Endothelial cell (in vitro differentiated cells): ENCODE data around the gene CCDC9B. TPM values are rescaled to one million over a fixed set of nuclear protein-coding genes. Genes with fewer than 3 reads are reported as not detected.

ENCODE experiments used
- DNase-seq: peaks from one replicate; pipeline ENCODE4 v3.0.0; 2021; ENCODE audit warnings: low spot score
- H3K27ac Mint-ChIP-seq: one replicate; pipeline ENCODE4 v1.8.0; 2021; ENCODE audit warnings: mixed read lengths, inconsistent platforms; ENCODE audit not compliant: unreplicated experiment
- H3K27me3 Mint-ChIP-seq: one replicate; pipeline ENCODE4 v1.8.0; 2021; ENCODE audit warnings: mild to moderate bottlenecking, moderate library complexity, mixed read lengths, inconsistent platforms; ENCODE audit not compliant: unreplicated experiment
- H3K36me3 Mint-ChIP-seq: one replicate; pipeline ENCODE4 v1.8.0; 2021; ENCODE audit warnings: mild to moderate bottlenecking, low read depth, mixed read lengths, inconsistent platforms; ENCODE audit not compliant: unreplicated experiment
- H3K4me1 Mint-ChIP-seq: one replicate; pipeline ENCODE4 v1.8.0; 2021; ENCODE audit warnings: mild to moderate bottlenecking, mixed read lengths, inconsistent platforms; ENCODE audit not compliant: unreplicated experiment
- H3K4me3 Mint-ChIP-seq: one replicate; pipeline ENCODE4 v1.8.0; 2021; ENCODE audit warnings: mild to moderate bottlenecking, mixed read lengths, inconsistent platforms; ENCODE audit not compliant: unreplicated experiment
- H3K9me3 Mint-ChIP-seq: one replicate; pipeline ENCODE4 v1.8.0; 2021; ENCODE audit warnings: mixed read lengths, inconsistent platforms; ENCODE audit not compliant: unreplicated experiment
- total RNA-seq: library from RNA; stranded (reverse); fragmentation: NEBNext Ultra II Directional; extraction: Animal tissue kit (Norgen Biotek cat#: 25700); gene quantifications from one replicate; pipeline ENCODE4 v1.2.1, GENCODE V29; 2021; ENCODE audit not compliant: unreplicated experiment
- TF ChIP-seq, protein P1 (sequence below): fragments of 200-600 bp; sonication (generic); IDR thresholded peaks from one replicate; pipeline ENCODE4 v1.5.0; 2021; ENCODE audit warnings: antibody characterized with exemption; ENCODE audit not compliant: unreplicated experiment

The CCDC9B gene
- total RNA-seq, 1 donor from 2014 or later, result 0.92 TPM

DNA sequence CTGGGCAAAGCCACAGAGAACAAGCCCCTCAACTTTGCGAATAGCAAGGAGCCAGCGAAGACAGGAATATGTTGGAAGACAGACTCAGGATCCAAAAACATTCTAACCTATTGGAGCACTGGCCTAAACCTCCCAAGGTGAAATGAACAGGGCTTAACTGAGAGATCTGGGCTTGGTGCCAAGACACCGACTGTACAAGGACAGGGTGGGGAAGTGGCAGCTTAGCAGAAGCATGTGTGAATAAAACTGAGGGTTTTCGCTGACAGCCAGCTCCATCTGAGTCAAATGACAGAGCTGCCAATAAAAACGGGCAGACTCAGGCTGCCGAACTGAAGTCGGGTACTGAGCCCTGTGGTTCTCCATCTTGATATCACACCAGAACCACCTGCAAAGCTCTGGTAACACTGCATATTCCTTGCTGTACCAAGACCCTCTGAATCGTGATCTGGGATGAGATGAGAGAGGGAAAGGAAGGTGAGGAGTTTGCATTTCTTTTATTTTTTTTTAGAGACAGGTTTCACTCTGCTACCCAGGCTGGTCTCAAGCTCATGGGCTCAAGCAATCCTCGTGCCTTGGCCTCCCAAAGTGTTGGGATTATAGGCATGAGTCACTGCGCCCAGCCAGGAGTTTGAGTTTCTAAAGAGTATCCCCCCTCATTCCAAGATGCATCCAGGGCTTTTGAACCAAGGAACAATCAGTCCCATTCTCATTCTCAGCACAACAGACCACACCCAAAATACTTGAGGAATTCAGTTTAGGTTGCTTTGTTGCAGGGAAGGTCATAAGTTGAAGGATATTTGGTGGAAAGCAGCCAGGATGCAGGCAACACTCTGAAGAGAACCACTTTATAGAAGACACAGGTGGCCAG is 27.0 kb downstream of the CCDC9B start:
- Mint-ChIP-seq H3K27ac (no peak overlapping the region), H3K36me3 (no peaks in the 10 kb centered on the region), H3K27me3 (peaks cover 12% of the 10 kb centered on the region), H3K9me3 (no peaks in the 10 kb centered on the region), H3K4me1 (peaks cover 34% of the 10 kb centered on the region), H3K4me3 (no peak overlapping the region)
- TF ChIP-seq, protein P1, sequence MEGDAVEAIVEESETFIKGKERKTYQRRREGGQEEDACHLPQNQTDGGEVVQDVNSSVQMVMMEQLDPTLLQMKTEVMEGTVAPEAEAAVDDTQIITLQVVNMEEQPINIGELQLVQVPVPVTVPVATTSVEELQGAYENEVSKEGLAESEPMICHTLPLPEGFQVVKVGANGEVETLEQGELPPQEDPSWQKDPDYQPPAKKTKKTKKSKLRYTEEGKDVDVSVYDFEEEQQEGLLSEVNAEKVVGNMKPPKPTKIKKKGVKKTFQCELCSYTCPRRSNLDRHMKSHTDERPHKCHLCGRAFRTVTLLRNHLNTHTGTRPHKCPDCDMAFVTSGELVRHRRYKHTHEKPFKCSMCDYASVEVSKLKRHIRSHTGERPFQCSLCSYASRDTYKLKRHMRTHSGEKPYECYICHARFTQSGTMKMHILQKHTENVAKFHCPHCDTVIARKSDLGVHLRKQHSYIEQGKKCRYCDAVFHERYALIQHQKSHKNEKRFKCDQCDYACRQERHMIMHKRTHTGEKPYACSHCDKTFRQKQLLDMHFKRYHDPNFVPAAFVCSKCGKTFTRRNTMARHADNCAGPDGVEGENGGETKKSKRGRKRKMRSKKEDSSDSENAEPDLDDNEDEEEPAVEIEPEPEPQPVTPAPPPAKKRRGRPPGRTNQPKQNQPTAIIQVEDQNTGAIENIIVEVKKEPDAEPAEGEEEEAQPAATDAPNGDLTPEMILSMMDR, result no peak
- DNase-seq, result no peak

DNA sequence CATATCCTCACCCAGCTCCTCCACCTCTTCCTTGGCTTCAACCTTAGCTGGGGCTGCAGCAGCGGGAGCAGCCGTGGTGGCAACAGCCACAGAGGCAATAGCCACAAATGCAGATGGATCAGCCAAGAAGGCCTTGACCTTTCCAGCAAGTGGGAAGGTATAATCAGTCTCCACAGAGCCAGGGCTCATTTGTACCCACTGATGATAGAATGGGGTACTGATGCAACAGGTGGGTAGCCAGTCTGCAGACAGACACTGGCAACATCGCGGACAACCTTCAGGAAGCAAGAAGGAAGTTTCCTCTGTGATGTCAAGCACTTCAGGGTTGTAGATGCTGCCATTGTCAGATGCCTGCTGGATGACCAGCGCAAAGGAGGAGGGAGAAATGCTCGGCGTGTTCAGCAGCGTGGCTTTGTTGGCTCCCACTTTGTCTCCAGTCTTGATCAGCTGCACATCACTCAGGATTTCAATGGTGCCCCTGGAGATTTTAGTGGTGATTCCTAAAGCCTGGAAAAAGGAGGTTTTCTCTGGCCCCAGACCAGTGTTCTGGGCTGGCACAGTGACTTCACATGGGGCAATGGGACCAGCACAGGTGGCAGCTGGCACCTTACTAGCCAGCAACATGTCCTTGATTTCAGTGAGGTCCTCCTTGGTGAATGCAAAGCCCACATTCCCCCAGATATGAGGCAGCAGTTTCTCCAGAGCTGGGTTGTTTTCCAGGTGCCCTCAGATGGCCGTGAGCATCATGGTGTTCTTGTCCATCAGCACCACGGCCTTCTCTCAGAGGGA is 28.2 kb downstream of the CCDC9B start:
- Mint-ChIP-seq H3K9me3 (no peaks in the 10 kb centered on the region), H3K4me3 (no peak overlapping the region), H3K27me3 (peaks cover 12% of the 10 kb centered on the region), H3K27ac (no peak overlapping the region), H3K36me3 (no peaks in the 10 kb centered on the region), H3K4me1 (peaks cover 42% of the 10 kb centered on the region)
- TF ChIP-seq, protein P1, result no peak
- no peak for DNase-seq

DNA sequence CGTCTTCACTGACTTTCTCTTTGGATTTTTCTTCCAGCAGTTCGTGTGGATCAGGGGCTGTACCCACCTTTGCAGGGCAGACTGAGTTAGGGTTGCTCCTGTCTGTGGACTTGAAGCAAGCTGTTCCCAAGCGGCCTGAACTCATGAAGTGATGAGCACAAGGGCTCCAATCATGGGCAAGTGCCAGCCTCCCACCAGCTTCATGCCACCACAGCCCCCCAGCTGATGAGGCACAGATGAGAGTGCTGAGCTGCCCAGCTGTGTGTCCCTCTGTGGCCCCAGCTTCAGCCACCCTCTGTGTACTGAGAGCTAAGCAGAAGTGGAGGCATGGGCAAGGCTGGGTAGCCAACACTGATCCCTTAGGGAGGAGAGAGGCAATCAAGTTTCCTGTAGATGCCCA is 29.7 kb downstream of the CCDC9B start:
- H3K36me3 Mint-ChIP-seq, result no peaks in the 10 kb centered on the region
- H3K4me3 Mint-ChIP-seq, result no peak overlapping the region
- H3K9me3 Mint-ChIP-seq, result no peaks in the 10 kb centered on the region
- TF ChIP-seq, protein P1, result no peak
- no peak overlapping the region for H3K27ac Mint-ChIP-seq
- no peak for DNase-seq
- peaks cover 51% of the 10 kb centered on the region for H3K4me1 Mint-ChIP-seq
- H3K27me3 Mint-ChIP-seq, result peaks cover 15% of the 10 kb centered on the region

DNA sequence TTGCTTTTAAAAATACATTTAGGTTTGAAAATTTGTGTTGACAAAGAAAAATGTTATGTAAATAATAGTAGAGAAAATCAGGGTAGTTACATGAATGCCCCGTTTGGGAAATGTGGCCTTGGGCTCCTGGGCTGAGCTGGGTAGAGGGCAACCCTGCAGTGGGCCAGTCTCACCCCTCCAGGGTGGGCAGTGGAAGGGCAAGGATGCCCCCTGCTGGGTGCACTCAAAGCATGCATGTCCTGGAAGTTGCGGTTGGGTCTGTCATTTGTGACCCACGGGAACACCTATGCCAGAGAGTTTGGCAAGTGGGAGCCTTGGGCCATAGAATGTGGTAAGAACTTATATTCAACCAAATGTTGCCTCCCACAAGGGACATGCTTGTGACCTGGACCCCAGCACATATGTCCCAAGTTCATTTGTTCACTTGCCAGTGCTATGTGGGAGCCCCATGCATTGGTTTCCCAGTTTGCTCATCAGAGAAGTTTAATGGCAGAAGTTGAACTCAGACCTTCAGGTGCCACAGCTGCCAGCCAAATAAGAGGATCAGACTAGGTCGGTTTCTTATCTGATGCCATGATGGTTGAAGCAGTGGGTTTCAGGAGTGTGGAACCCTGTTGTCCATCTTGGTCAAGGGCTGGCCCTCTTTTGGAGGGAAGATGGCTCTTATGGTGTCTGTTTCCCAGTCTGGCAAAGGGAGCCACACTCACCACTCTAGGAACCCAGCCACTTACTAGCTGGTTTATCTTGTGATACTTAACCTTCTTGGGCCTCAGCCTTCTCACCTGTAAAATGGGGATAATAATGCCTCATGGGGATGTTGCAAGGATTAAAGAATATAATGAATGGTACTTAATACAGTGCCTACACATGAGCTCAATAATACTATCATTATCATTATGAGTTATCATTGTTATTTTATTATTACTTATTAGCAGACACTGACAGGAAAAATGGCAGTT is 30.5 kb downstream of the CCDC9B start:
- H3K36me3 Mint-ChIP-seq, result no peaks in the 10 kb centered on the region
- peaks cover 47% of the 10 kb centered on the region for H3K4me1 Mint-ChIP-seq
- DNase-seq, result peak; percentile 84
- H3K4me3 Mint-ChIP-seq, result no peak overlapping the region
- TF ChIP-seq, protein P1, result peak; percentile 78
- H3K9me3 Mint-ChIP-seq, result no peaks in the 10 kb centered on the region
- H3K27me3 Mint-ChIP-seq, result peaks cover 11% of the 10 kb centered on the region
- H3K27ac Mint-ChIP-seq, result no peak overlapping the region
